C4-2B (cell line): Measurements from ENCODE around the gene KSR2.

Experiments
- CTCF ChIP-seq: fragments of 450-650 bp; conservative IDR thresholded peaks from 2 replicates; pipeline ENCODE4 v1.5.1; 2017; ENCODE audit warnings: mild to moderate bottlenecking
- ZFX ChIP-seq: fragments of 450-650 bp; IDR thresholded peaks from 2 replicates; pipeline ENCODE4 v1.6.1; 2017

GRCh38 chr12:117404940-117405339 lies 563.9 kb downstream of the KSR2 start:
- TF ChIP-seq CTCF (no peak), ZFX (no peak)
